BLaER1 (cell line): ENCODE results near the gene CALCOCO2.

Experiments
- H3K27ac ChIP-seq: shearing (Covaris generic); formaldehyde crosslinking; 2 replicates; pipeline ENCODE4 v1.8.1; 2022
- H3K27me3 ChIP-seq: shearing (Covaris generic); formaldehyde crosslinking; 2 replicates; pipeline ENCODE4 v1.8.1; 2022
- H3K36me3 ChIP-seq: shearing (Covaris generic); formaldehyde crosslinking; 2 replicates; pipeline ENCODE4 v1.8.1; 2022
- H3K4me1 ChIP-seq: shearing (Covaris generic); formaldehyde crosslinking; 2 replicates; pipeline ENCODE4 v1.8.1; 2022
- H3K4me2 ChIP-seq: shearing (Covaris generic); formaldehyde crosslinking; 2 replicates; pipeline ENCODE4 v1.8.1; 2022
- H3K4me3 ChIP-seq: shearing (Covaris generic); formaldehyde crosslinking; 2 replicates; pipeline ENCODE4 v1.8.1; 2022
- H3K9ac ChIP-seq: shearing (Covaris generic); formaldehyde crosslinking; 2 replicates; pipeline ENCODE4 v1.8.1; 2022
- H3K9me3 ChIP-seq: shearing (Covaris generic); formaldehyde crosslinking; 2 replicates; pipeline ENCODE4 v1.8.1; 2022
- H4K20me1 ChIP-seq: shearing (Covaris generic); formaldehyde crosslinking; 2 replicates; pipeline ENCODE4 v1.8.1; 2022
- Cebpa-rat ChIP-seq: shearing (Covaris generic); IDR thresholded peaks from 2 replicates; pipeline ENCODE4 v1.8.1; 2022

Gene CALCOCO2

GRCh38 chr17:48843187-48843900 lies 12.5 kb downstream of the CALCOCO2 start:
- no peak overlapping the region for H3K4me2 ChIP-seq
- H3K36me3 ChIP-seq, result peaks cover 67% of the 10 kb centered on the region
- no peak for TF ChIP-seq Cebpa-rat
- H3K9ac ChIP-seq, result no peak overlapping the region
- no peaks in the 10 kb centered on the region for H4K20me1 ChIP-seq
- H3K4me1 ChIP-seq, result peaks cover 51% of the 10 kb centered on the region
- no peaks in the 10 kb centered on the region for H3K27me3 ChIP-seq
- H3K27ac ChIP-seq, result no peak overlapping the region
- H3K4me3 ChIP-seq, result no peak overlapping the region
- no peaks in the 10 kb centered on the region for H3K9me3 ChIP-seq

- Histone ChIP-seq H3K4me3 (peak overlapping the region; percentile 25; the same call in 1 of the 2 replicates), H3K9me3 (no peaks in the 10 kb centered on the region), H3K4me2 (peak overlapping the region; percentile 80), H3K9ac (no peak overlapping the region), H3K4me1 (peaks cover 54% of the 10 kb centered on the region), H3K27me3 (no peaks in the 10 kb centered on the region), H4K20me1 (no peaks in the 10 kb centered on the region), H3K27ac (peak overlapping the region; percentile 69), H3K36me3 (peaks cover 81% of the 10 kb centered on the region)
- TF ChIP-seq Cebpa-rat, result no peak
These were observed 20.0 kb downstream of the CALCOCO2 start for GRCh38 chr17:48850792-48851323.

- Histone ChIP-seq H4K20me1 (no peaks in the 10 kb centered on the region), H3K4me1 (peaks cover 69% of the 10 kb centered on the region), H3K9ac (no peak overlapping the region), H3K27ac (no peak overlapping the region), H3K27me3 (no peaks in the 10 kb centered on the region), H3K9me3 (no peaks in the 10 kb centered on the region), H3K36me3 (peaks cover 80% of the 10 kb centered on the region), H3K4me3 (no peak overlapping the region), H3K4me2 (peak overlapping the region; percentile 24; the same call in 1 of the 2 replicates)
- TF ChIP-seq Cebpa-rat, result no peak
These were observed 24.1 kb downstream of the CALCOCO2 start for GRCh38 chr17:48854774-48855476.

GRCh38 chr17:48856122-48856821 lies 25.4 kb downstream of the CALCOCO2 start:
- no peak overlapping the region for H3K4me3 ChIP-seq
- no peaks in the 10 kb centered on the region for H3K9me3 ChIP-seq
- no peak overlapping the region for H3K9ac ChIP-seq
- H3K27ac ChIP-seq, result no peak overlapping the region
- H4K20me1 ChIP-seq, result no peaks in the 10 kb centered on the region
- peaks cover 78% of the 10 kb centered on the region for H3K36me3 ChIP-seq
- H3K4me1 ChIP-seq, result peaks cover 69% of the 10 kb centered on the region
- no peak for TF ChIP-seq Cebpa-rat
- H3K27me3 ChIP-seq, result no peaks in the 10 kb centered on the region
- H3K4me2 ChIP-seq, result no peak overlapping the region

- H3K9me3 ChIP-seq, result no peaks in the 10 kb centered on the region
- peak overlapping the region; percentile 73 for H3K27ac ChIP-seq
- 0 out of 2 replicates have a peak overlapping the region, but pooled peaks have one; percentile 40 for H3K9ac ChIP-seq
- no peak overlapping the region for H3K4me3 ChIP-seq
- peaks cover 45% of the 10 kb centered on the region for H3K4me1 ChIP-seq
- H4K20me1 ChIP-seq, result no peaks in the 10 kb centered on the region
- TF ChIP-seq Cebpa-rat, result no peak
- H3K36me3 ChIP-seq, result peaks cover 83% of the 10 kb centered on the region
- H3K4me2 ChIP-seq, result peak overlapping the region; percentile 71
- H3K27me3 ChIP-seq, result no peaks in the 10 kb centered on the region
These were observed 29.2 kb downstream of the CALCOCO2 start for GRCh38 chr17:48860034-48860433.

GRCh38 chr17:48860456-48860855 lies 29.6 kb downstream of the CALCOCO2 start:
- Histone ChIP-seq H3K9me3 (no peaks in the 10 kb centered on the region), H3K4me3 (no peak overlapping the region), H4K20me1 (no peaks in the 10 kb centered on the region), H3K36me3 (peaks cover 83% of the 10 kb centered on the region), H3K27me3 (no peaks in the 10 kb centered on the region), H3K27ac (peak overlapping the region; percentile 73), H3K9ac (peak overlapping the region; percentile 40; the same call in 1 of the 2 replicates), H3K4me1 (peaks cover 40% of the 10 kb centered on the region), H3K4me2 (peak overlapping the region; percentile 71)
- no peak for TF ChIP-seq Cebpa-rat

- H3K36me3 ChIP-seq, result peaks cover 24% of the 10 kb centered on the region
- H3K9ac ChIP-seq, result no peak overlapping the region
- H3K9me3 ChIP-seq, result no peaks in the 10 kb centered on the region
- no peaks in the 10 kb centered on the region for H4K20me1 ChIP-seq
- H3K27me3 ChIP-seq, result no peaks in the 10 kb centered on the region
- TF ChIP-seq Cebpa-rat, result no peak
- H3K4me3 ChIP-seq, result no peak overlapping the region
- H3K4me1 ChIP-seq, result peaks cover 53% of the 10 kb centered on the region
- peak overlapping the region; percentile 34 for H3K4me2 ChIP-seq
- H3K27ac ChIP-seq, result no peak overlapping the region
These were observed 38.2 kb downstream of the CALCOCO2 start for GRCh38 chr17:48868916-48869500.

GRCh38 chr17:48869821-48870318 lies 39.0 kb downstream of the CALCOCO2 start:
- Histone ChIP-seq H3K4me2 (peak overlapping the region; percentile 34), H3K4me1 (peaks cover 53% of the 10 kb centered on the region), H3K27me3 (no peaks in the 10 kb centered on the region), H3K36me3 (peaks cover 16% of the 10 kb centered on the region), H3K9me3 (no peaks in the 10 kb centered on the region), H3K4me3 (no peak overlapping the region), H4K20me1 (no peaks in the 10 kb centered on the region), H3K9ac (no peak overlapping the region), H3K27ac (no peak overlapping the region)
- no peak for TF ChIP-seq Cebpa-rat

DNA sequence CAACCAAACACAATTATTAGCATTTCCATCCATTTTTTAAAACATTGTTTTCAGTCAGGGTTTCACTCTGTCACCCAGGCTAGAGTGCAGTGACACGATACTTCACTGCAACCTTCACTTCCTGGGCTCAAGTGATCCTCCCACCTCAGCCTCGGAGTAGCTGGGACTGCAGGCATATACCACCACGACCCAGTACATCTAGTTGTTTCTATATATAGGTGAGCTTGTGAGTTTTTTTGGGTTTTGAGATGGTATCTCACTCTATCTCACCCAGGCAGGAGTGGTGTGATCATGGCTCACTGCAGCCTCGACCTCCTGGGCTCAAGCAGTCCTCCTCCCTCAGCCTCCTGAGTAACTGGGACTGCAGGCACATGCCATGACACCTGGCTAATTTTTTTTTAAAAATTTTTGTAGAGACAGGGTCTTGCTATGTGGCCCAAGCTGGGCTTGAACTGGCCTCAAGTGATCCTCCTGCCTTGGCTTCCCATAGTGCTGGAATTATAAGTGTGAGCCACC lies 40.3 kb downstream of the CALCOCO2 start:
- no peak for TF ChIP-seq Cebpa-rat
- Histone ChIP-seq H3K27ac (no peak overlapping the region), H3K4me1 (peaks cover 53% of the 10 kb centered on the region)

More for the DNA sequence above, 40.3 kb downstream of the CALCOCO2 start:
- H4K20me1 ChIP-seq, result no peaks in the 10 kb centered on the region
- no peaks in the 10 kb centered on the region for H3K9me3 ChIP-seq
- H3K4me2 ChIP-seq, result peak overlapping the region; percentile 66; the same call in 1 of the 2 replicates
- no peak overlapping the region for H3K4me3 ChIP-seq
- H3K27me3 ChIP-seq, result no peaks in the 10 kb centered on the region
- no peak overlapping the region for H3K9ac ChIP-seq
- peaks cover 4% of the 10 kb centered on the region for H3K36me3 ChIP-seq
